Muscle of leg (tissue), 11 donors: Measurements from ENCODE around the gene CLDN18. TPM values are rescaled to one million over a fixed set of nuclear protein-coding genes. Genes with fewer than 3 reads are reported as not detected.

Source experiments
- DNase-seq: peaks from one replicate; pipeline ENCODE4 v3.0.0; 2013
- H3K27ac ChIP-seq: one replicate; pipeline ENCODE4 v1.5.1; 2013; ENCODE audit warnings: mild to moderate bottlenecking, low read length, control low read depth
- H3K27me3 ChIP-seq: one replicate; pipeline ENCODE4 v1.6.1; 2013; ENCODE audit warnings: low read length; ENCODE audit not compliant: control insufficient read depth, insufficient read depth
- H3K36me3 ChIP-seq: one replicate; pipeline ENCODE4 v1.6.1; 2013; ENCODE audit warnings: low read length; ENCODE audit not compliant: control insufficient read depth, insufficient read depth
- H3K4me1 ChIP-seq: one replicate; pipeline ENCODE4 v1.6.1; 2013; ENCODE audit warnings: low read length; ENCODE audit not compliant: control insufficient read depth, insufficient read depth
- H3K4me3 ChIP-seq: one replicate; pipeline ENCODE4 v1.5.1; 2013; ENCODE audit warnings: low read length, control low read depth
- H3K9me3 ChIP-seq: replicated peaks from 2 replicates; pipeline ENCODE4 v1.6.1; 2013; ENCODE audit warnings: low read depth, low read length; ENCODE audit not compliant: control insufficient read depth
- WGBS: methylation state at CpG from one replicate; pipeline ENCODE4 v1.1.5; 2013; ENCODE audit warnings: missing lambda C conversion rate; ENCODE audit not compliant: insufficient coverage; 5-methylcytosine and 5-hydroxymethylcytosine counted together
- polyA plus RNA-seq, 8 donors: library from polyadenylated mRNA; unstranded; fragments of 120-200 nt; gene quantifications; one replicate each; pipeline versions ENCODE4 v1.2.1 to v1.2.3, GENCODE V29; 2013; ENCODE audit warnings: inconsistent platforms in 1 of 8, low replicate concordance in 1 of 8; ENCODE audit not compliant: insufficient read length in 8 of 8, insufficient read depth in 1 of 8
- total RNA-seq: library from RNA; stranded (reverse); fragments of 120-200 nt; gene quantifications from one replicate; pipeline ENCODE4 v1.2.4, GENCODE V29; 2013

CLDN18 gene
- total and polyA plus RNA-seq, 9 donors = 0.35 to 1.9 (median 0.58) TPM; not detected in 1

GRCh38 chr3:138078096-138078495, 68.1 kb downstream of the CLDN18 start:
- Histone ChIP-seq H3K4me3 (no peak overlapping the region), H3K4me1 (no peaks in the 10 kb centered on the region), H3K9me3 (no peaks in the 10 kb centered on the region), H3K27ac (no peak overlapping the region), H3K27me3 (no peaks in the 10 kb centered on the region), H3K36me3 (peaks cover 32% of the 10 kb centered on the region)
- WGBS = no CpG with 5 or more reads among the region's 4 CpGs
- DNase-seq = no peak

GRCh38 chr3:138078901-138079344, 69.0 kb downstream of the CLDN18 start:
- no peaks in the 10 kb centered on the region for H3K9me3 ChIP-seq
- no peaks in the 10 kb centered on the region for H3K4me1 ChIP-seq
- no peak overlapping the region for H3K27ac ChIP-seq
- H3K4me3 ChIP-seq = no peak overlapping the region
- WGBS = no CpG with 5 or more reads among the region's 1 CpG
- no peak for DNase-seq
- H3K27me3 ChIP-seq = no peaks in the 10 kb centered on the region
- H3K36me3 ChIP-seq = peaks cover 39% of the 10 kb centered on the region

GRCh38 chr3:138079901-138080300, 69.9 kb downstream of the CLDN18 start:
- Histone ChIP-seq H3K4me3 (no peak overlapping the region), H3K27ac (no peak overlapping the region), H3K9me3 (no peaks in the 10 kb centered on the region), H3K27me3 (no peaks in the 10 kb centered on the region), H3K4me1 (no peaks in the 10 kb centered on the region), H3K36me3 (peaks cover 39% of the 10 kb centered on the region)
- no peak for DNase-seq
- WGBS = 78% methylated on average over 5 of the region's 5 CpGs

- H3K4me3 ChIP-seq = no peak overlapping the region
- H3K27me3 ChIP-seq = no peaks in the 10 kb centered on the region
- H3K36me3 ChIP-seq = peaks cover 37% of the 10 kb centered on the region
- 92% methylated on average over 2 of the region's 5 CpGs for WGBS
- H3K9me3 ChIP-seq = no peaks in the 10 kb centered on the region
- no peaks in the 10 kb centered on the region for H3K4me1 ChIP-seq
- no peak for DNase-seq
- H3K27ac ChIP-seq = no peak overlapping the region
Measured at GRCh38 chr3:138081371-138082084, 71.6 kb downstream of the CLDN18 start.

GRCh38 chr3:138082085-138082991, 72.4 kb downstream of the CLDN18 start:
- no peak for DNase-seq
- Histone ChIP-seq H3K27me3 (no peaks in the 10 kb centered on the region), H3K9me3 (no peaks in the 10 kb centered on the region), H3K4me3 (no peak overlapping the region), H3K4me1 (no peaks in the 10 kb centered on the region), H3K36me3 (peaks cover 35% of the 10 kb centered on the region), H3K27ac (no peak overlapping the region)
- 52% methylated on average over 3 of the region's 8 CpGs for WGBS

- H3K36me3 ChIP-seq = peaks cover 34% of the 10 kb centered on the region
- H3K27me3 ChIP-seq = no peaks in the 10 kb centered on the region
- no peaks in the 10 kb centered on the region for H3K4me1 ChIP-seq
- no peak for DNase-seq
- no peaks in the 10 kb centered on the region for H3K9me3 ChIP-seq
- H3K4me3 ChIP-seq = no peak overlapping the region
- H3K27ac ChIP-seq = no peak overlapping the region
Measured at GRCh38 chr3:138082992-138083386, 73.0 kb downstream of the CLDN18 start.

Other genes starting within 250 kb of the CLDN18 start
- not detected for gene SOX14, start 245.8 kb upstream of the CLDN18 start, total RNA-seq
- gene SOX14, start 245.8 kb upstream of the CLDN18 start, polyA plus RNA-seq = not detected
- 12.8 TPM for gene DZIP1L, start 105.4 kb downstream of the CLDN18 start, total RNA-seq
- 1 to 10 TPM; 6.3 to 8.9 (median 7.3) TPM for gene DZIP1L, start 105.4 kb downstream of the CLDN18 start, polyA plus RNA-seq
- gene A4GNT, start 122.2 kb downstream of the CLDN18 start, total RNA-seq = not detected
- gene A4GNT, start 122.2 kb downstream of the CLDN18 start, polyA plus RNA-seq = under 1 TPM in 2 of 8 donors, not detected in 6; 0.08 to 0.09 TPM
- 12.0 TPM for gene DBR1, start 164.8 kb downstream of the CLDN18 start, total RNA-seq
- gene DBR1, start 164.8 kb downstream of the CLDN18 start, polyA plus RNA-seq = 10 to 100 TPM in 2 of 8 donors, 1 to 10 TPM in 6; 8.7 to 11.0 (median 9.5) TPM
- 38.6 TPM for gene ARMC8, start 177.1 kb downstream of the CLDN18 start, total RNA-seq
- gene ARMC8, start 177.1 kb downstream of the CLDN18 start, polyA plus RNA-seq = 10 to 100 TPM; 25.2 to 41.3 (median 33.0) TPM